Stimulated activated CD8-positive, alpha-beta memory T cell treated with anti-CD3 and anti-CD28 coated beads, Interleukin-15, amount 100 ng/mL, for 24 hours (primary cell): ENCODE data around the gene BUB3.

Source experiments
- DNase-seq: peaks from one replicate; pipeline ENCODE4 v3.0.0-alpha.2; 2020; ENCODE audit warnings: low read depth

Gene BUB3

DNA sequence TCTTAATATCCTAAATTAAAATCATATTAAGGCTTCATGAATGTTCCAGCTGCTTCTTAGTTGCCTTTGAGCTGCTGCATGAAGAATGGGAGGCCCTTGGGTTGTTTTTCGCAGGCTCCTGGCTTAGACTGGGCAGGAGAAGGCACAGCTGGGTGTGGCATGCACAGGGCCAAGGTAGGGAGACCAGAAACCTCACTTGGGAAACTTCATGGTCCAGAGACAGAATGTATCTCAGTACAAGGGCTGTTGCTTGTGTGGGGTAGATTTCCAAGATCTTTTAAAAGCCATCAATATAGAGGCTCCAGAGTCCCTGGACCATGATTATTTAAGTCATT, 49.9 kb downstream of the BUB3 start:
- DNase-seq = no peak

DNA sequence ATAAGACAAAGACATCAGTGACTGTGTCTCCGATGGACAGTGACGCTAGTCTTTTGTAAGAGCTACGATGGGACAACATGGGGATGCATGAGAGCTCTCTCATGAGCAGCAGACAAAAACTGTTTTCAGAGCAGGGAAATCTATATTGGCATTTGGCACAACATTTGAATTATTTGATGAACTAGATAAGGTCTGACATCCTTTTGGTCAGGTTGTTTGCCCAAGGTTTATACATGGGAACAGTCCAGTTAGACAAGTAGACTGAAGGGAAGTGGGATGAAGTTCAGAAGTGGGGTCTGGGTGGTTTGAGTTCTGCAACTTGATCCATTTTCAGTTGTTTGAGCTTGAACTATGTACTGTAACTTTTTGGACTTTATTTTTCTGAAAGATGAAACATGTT, 50.8 kb downstream of the BUB3 start:
- no peak for DNase-seq

GRCh38 chr10:123212063-123212462, 57.9 kb downstream of the BUB3 start:
- DNase-seq = no peak

DNA sequence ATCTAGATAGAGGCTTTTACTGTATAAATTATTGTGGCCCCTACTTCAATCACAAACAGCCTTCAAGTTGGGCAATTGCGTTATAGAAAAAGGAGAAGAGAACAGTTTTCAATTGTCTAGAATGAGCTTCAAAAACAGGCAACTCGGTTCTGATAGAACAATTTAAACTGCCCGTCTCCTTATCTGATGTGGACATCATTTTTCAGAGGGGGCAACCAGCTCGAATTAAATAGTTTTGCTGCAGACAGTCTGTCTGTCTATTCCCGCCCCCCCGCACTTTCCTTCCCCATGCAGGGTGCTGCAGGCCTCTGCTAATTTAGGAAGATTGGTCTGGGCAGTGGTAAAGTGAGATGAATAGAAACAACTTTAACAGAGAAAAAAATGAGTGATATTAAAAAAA, 58.4 kb downstream of the BUB3 start:
- DNase-seq = no peak

DNA sequence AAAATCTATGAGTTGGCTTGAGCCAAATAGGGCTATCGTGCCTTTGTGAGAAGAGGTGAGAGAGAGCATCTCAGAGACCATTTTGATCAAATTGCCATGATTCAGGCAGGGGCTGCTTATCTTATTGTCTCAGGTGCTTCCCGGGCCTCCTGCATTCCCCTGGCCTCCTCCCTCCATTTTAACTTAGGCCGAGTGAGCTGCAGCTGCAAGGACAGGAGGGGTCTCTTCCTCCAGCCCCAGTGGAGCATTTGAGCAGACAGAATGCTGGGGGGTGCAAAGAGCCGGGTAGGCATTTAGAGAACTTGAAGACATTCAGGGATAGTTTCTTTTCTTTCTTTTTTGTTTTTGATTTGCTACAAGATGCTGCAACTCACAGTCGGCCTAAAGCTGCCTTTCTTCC, 59.0 kb downstream of the BUB3 start:
- DNase-seq = no peak
